GM23338 (cell line): ENCODE measurements around the gene OR2T6. TPM values are rescaled to one million over a fixed set of nuclear protein-coding genes. Genes with fewer than 3 reads are reported as not detected.

ENCODE experiments used
- ATAC-seq: fragments of 200-7000 bp; cut with Tn5 transposase; 3 replicates; pipeline ENCODE4 v1.9.1; 2020
- DNase-seq: peaks from one replicate; pipeline ENCODE4 v3.0.0-alpha.2; 2015; ENCODE audit warnings: low spot score
- H2AFZ ChIP-seq: fragments of 200-600 bp; sonication (generic); 2 replicates; pipeline ENCODE4 v1.8.0; 2016; ENCODE audit warnings: antibody characterized with exemption, mild to moderate bottlenecking, moderate library complexity
- H3F3A ChIP-seq: fragments of 200-600 bp; sonication (generic); replicated peaks from 2 replicates; pipeline ENCODE4 v1.8.0; 2017; ENCODE audit warnings: antibody characterized with exemption, mixed run types, low read depth
- H3K27ac ChIP-seq: fragments of 200-600 bp; sonication (generic); 2 replicates; pipeline ENCODE4 v1.6.1; 2016; ENCODE audit warnings: low read depth
- H3K27me3 ChIP-seq: fragments of 200-600 bp; sonication (generic); 2 replicates; pipeline ENCODE4 v1.8.0; 2016; ENCODE audit warnings: mild to moderate bottlenecking, mixed run types, moderate library complexity; ENCODE audit not compliant: insufficient read depth
- H3K36me3 ChIP-seq: fragments of 200-600 bp; sonication (generic); 2 replicates; pipeline ENCODE4 v1.8.0; 2016; ENCODE audit warnings: mild to moderate bottlenecking; ENCODE audit not compliant: insufficient read depth
- H3K4me1 ChIP-seq: fragments of 200-600 bp; sonication (generic); 2 replicates; pipeline ENCODE4 v1.8.0; 2016; ENCODE audit warnings: mild to moderate bottlenecking, moderate library complexity; ENCODE audit not compliant: insufficient read depth
- H3K4me2 ChIP-seq: fragments of 200-600 bp; sonication (generic); 2 replicates; pipeline ENCODE4 v1.7.1; 2017; ENCODE audit warnings: mixed run types
- H3K4me3 ChIP-seq: fragments of 200-600 bp; sonication (generic); 2 replicates; pipeline ENCODE4 v1.6.1; 2016; ENCODE audit warnings: mixed run types
- H3K79me2 ChIP-seq: fragments of 200-600 bp; sonication (generic); replicated peaks from 2 replicates; pipeline ENCODE4 v1.8.0; 2017; ENCODE audit warnings: mild to moderate bottlenecking; ENCODE audit not compliant: insufficient read depth
- H3K9me2 ChIP-seq: fragments of 200-600 bp; sonication (generic); 2 replicates; pipeline ENCODE4 v1.8.0; 2017; ENCODE audit not compliant: insufficient read depth
- H4K20me1 ChIP-seq: fragments of 200-600 bp; sonication (generic); replicated peaks from 2 replicates; pipeline ENCODE4 v1.8.0; 2017; ENCODE audit warnings: mild to moderate bottlenecking; ENCODE audit not compliant: insufficient read depth
- H3K27ac Mint-ChIP-seq: 2 replicates; pipeline ENCODE4 v1.8.0; 2020; ENCODE audit warnings: inconsistent platforms, mild to moderate bottlenecking, moderate library complexity, mixed read lengths
- H3K27me3 Mint-ChIP-seq: 3 replicates; pipeline ENCODE4 v1.8.0; 2022; ENCODE audit warnings: low read depth, mild to moderate bottlenecking, moderate library complexity, mixed read lengths, inconsistent platforms; ENCODE audit not compliant: insufficient read depth, poor library complexity
- H3K36me3 Mint-ChIP-seq: 3 replicates; pipeline ENCODE4 v1.8.0; 2021; ENCODE audit warnings: low read depth, mild to moderate bottlenecking, inconsistent platforms, moderate library complexity, mixed read lengths
- H3K4me1 Mint-ChIP-seq: 3 replicates; pipeline ENCODE4 v1.8.0; 2020; ENCODE audit warnings: mild to moderate bottlenecking, inconsistent platforms, mixed read lengths
- H3K4me3 Mint-ChIP-seq: 3 replicates; pipeline ENCODE4 v1.8.0; 2021; ENCODE audit warnings: moderate library complexity, mild to moderate bottlenecking, inconsistent platforms, mixed read lengths
- H3K9me3 Mint-ChIP-seq: 3 replicates; pipeline ENCODE4 v1.8.0; 2020; ENCODE audit warnings: moderate library complexity, mild to moderate bottlenecking, inconsistent platforms, mixed read lengths
- CREB1 ChIP-seq: fragments of 250-450 bp; sonication (Bioruptor Pico); IDR thresholded peaks from 2 replicates; pipeline ENCODE4 v1.5.0; 2020; ENCODE audit warnings: low read depth, mild to moderate bottlenecking, moderate library complexity
- EZH2phosphoT487 ChIP-seq: fragments of 200-600 bp; sonication (generic); IDR thresholded peaks from one replicate; pipeline ENCODE4 v1.8.1; 2018; ENCODE audit warnings: antibody characterized with exemption; ENCODE audit not compliant: unreplicated experiment
- JUNB ChIP-seq: IDR thresholded peaks from one replicate; pipeline ENCODE4 v1.6.1; 2016; ENCODE audit warnings: antibody characterized with exemption; ENCODE audit not compliant: unreplicated experiment
- NANOG ChIP-seq: IDR thresholded peaks from 2 replicates; pipeline ENCODE4 v1.6.1; 2016; ENCODE audit warnings: antibody characterized with exemption, borderline replicate concordance
- POLR2AphosphoS5 ChIP-seq: IDR thresholded peaks from 2 replicates; pipeline ENCODE4 v1.6.1; 2016; ENCODE audit warnings: antibody characterized with exemption, low read depth
- STAT1 ChIP-seq: IDR thresholded peaks from one replicate; pipeline ENCODE4 v1.6.1; 2016; ENCODE audit warnings: antibody characterized with exemption; ENCODE audit not compliant: unreplicated experiment
- ZNF114 ChIP-seq: fragments of 250-450 bp; sonication (Bioruptor Pico); IDR thresholded peaks from 2 replicates; pipeline ENCODE4 v1.5.0; 2020; ENCODE audit warnings: mild to moderate bottlenecking, moderate library complexity
- ZNF331 ChIP-seq: fragments of 250-450 bp; sonication (Bioruptor Pico); IDR thresholded peaks from 2 replicates; pipeline ENCODE4 v1.5.0; 2020; ENCODE audit warnings: low read depth, mild to moderate bottlenecking, moderate library complexity
- polyA plus RNA-seq: library from polyadenylated mRNA; unstranded; fragments of >200 nt; fragmentation: Nextera tagmentation; extraction: Ambion mirVana; gene quantifications from 2 replicates; pipeline ENCODE4 v1.2.1, GENCODE V29; 2016
- total RNA-seq: library from RNA; depleted of rRNA; stranded (reverse); fragments of >200 nt; shearing (Covaris generic); gene quantifications from 2 replicates; pipeline ENCODE4 v1.2.3, GENCODE V29; 2014
- TF ChIP-seq, protein P1 (sequence below): fragments of 250-450 bp; sonication (Bioruptor Pico); IDR thresholded peaks from 2 replicates; pipeline ENCODE4 v1.5.0; 2020; ENCODE audit warnings: mild to moderate bottlenecking, moderate library complexity
- TF ChIP-seq, protein P2 (sequence below): IDR thresholded peaks from 2 replicates; pipeline ENCODE4 v1.6.1; 2016; ENCODE audit warnings: antibody characterized with exemption
- TF ChIP-seq, protein P3 (sequence below), 2 experiments: fragments of 200-600 bp in 1 of 2; sonication (generic) in 1 of 2; conservative IDR thresholded peaks; 2 replicates each; pipeline versions ENCODE4 v1.5.1 to v1.6.1; 2016 to 2017; ENCODE audit warnings: antibody characterized with exemption in 2 of 2, low read depth in 2 of 2, mild to moderate bottlenecking in 2 of 2, moderate library complexity in 1 of 2
- TF ChIP-seq, protein P4 (sequence below): IDR thresholded peaks from one replicate; pipeline ENCODE4 v1.6.1; 2018; ENCODE audit warnings: antibody characterized with exemption; ENCODE audit not compliant: unreplicated experiment

Gene OR2T6
- total and polyA plus RNA-seq, 2 experiments from 2014 or later, result not detected

DNA sequence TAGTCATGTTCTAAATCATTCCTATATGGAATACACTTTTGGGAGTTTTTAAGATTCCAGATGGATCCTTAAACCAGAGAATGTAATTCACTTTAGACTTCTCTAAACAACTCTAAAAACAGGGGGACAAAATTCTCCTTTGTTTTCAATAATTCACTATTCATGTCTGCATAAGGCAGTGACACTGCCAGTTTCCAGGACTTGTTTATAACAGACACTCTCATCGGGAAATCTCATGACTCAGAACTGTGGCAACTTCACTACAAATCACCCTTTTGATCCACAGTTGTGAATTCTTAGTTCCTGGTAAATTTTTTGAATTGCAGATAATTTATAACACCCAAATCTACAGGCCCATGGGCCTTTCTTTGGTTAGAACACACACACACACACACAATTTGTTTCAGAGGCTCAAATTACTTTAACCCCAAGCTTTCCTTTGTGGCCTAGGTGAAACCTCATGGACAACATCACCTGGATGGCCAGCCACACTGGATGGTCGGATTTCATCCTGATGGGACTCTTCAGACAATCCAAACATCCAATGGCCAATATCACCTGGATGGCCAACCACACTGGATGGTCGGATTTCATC, 14.3 kb upstream of the OR2T6 start, which contains the start of gene OR2T4:
Gene OR2T4 (plus strand): TSS at position 545 of the 595 bp plus-strand sequence. CDS start 0 bp downstream, at position 545.
- H3K27me3 ChIP-seq, result no peaks in the 10 kb centered on the region
- DNase-seq (no peak), ATAC-seq (no peak)
- Mint-ChIP-seq H3K27ac (no peak within 1 kb of the TSS), H3K4me1 (no peaks in the 10 kb centered on the region), H3K4me3 (no peak within 1 kb of the TSS), H3K9me3 (peaks cover 93% of the 10 kb centered on the region), H3K27me3 (no peaks in the 10 kb centered on the region), H3K36me3 (peaks cover 20% of the 10 kb centered on the region)
- TF ChIP-seq, protein P1, sequence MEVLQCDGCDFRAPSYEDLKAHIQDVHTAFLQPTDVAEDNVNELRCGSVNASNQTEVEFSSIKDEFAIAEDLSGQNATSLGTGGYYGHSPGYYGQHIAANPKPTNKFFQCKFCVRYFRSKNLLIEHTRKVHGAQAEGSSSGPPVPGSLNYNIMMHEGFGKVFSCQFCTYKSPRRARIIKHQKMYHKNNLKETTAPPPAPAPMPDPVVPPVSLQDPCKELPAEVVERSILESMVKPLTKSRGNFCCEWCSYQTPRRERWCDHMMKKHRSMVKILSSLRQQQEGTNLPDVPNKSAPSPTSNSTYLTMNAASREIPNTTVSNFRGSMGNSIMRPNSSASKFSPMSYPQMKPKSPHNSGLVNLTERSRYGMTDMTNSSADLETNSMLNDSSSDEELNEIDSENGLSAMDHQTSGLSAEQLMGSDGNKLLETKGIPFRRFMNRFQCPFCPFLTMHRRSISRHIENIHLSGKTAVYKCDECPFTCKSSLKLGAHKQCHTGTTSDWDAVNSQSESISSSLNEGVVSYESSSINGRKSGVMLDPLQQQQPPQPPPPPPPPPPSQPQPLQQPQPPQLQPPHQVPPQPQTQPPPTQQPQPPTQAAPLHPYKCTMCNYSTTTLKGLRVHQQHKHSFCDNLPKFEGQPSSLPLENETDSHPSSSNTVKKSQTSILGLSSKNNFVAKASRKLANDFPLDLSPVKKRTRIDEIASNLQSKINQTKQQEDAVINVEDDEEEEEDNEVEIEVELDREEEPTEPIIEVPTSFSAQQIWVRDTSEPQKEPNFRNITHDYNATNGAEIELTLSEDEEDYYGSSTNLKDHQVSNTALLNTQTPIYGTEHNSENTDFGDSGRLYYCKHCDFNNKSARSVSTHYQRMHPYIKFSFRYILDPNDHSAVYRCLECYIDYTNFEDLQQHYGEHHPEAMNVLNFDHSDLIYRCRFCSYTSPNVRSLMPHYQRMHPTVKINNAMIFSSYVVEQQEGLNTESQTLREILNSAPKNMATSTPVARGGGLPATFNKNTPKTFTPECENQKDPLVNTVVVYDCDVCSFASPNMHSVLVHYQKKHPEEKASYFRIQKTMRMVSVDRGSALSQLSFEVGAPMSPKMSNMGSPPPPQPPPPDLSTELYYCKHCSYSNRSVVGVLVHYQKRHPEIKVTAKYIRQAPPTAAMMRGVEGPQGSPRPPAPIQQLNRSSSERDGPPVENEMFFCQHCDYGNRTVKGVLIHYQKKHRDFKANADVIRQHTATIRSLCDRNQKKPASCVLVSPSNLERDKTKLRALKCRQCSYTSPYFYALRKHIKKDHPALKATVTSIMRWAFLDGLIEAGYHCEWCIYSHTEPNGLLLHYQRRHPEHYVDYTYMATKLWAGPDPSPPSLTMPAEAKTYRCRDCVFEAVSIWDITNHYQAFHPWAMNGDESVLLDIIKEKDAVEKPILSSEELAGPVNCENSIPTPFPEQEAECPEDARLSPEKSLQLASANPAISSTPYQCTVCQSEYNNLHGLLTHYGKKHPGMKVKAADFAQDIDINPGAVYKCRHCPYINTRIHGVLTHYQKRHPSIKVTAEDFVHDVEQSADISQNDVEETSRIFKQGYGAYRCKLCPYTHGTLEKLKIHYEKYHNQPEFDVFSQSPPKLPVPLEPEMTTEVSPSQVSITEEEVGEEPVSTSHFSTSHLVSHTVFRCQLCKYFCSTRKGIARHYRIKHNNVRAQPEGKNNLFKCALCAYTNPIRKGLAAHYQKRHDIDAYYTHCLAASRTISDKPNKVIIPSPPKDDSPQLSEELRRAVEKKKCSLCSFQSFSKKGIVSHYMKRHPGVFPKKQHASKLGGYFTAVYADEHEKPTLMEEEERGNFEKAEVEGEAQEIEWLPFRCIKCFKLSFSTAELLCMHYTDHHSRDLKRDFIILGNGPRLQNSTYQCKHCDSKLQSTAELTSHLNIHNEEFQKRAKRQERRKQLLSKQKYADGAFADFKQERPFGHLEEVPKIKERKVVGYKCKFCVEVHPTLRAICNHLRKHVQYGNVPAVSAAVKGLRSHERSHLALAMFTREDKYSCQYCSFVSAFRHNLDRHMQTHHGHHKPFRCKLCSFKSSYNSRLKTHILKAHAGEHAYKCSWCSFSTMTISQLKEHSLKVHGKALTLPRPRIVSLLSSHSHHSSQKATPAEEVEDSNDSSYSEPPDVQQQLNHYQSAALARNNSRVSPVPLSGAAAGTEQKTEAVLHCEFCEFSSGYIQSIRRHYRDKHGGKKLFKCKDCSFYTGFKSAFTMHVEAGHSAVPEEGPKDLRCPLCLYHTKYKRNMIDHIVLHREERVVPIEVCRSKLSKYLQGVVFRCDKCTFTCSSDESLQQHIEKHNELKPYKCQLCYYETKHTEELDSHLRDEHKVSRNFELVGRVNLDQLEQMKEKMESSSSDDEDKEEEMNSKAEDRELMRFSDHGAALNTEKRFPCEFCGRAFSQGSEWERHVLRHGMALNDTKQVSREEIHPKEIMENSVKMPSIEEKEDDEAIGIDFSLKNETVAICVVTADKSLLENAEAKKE, result no peak
- TF ChIP-seq POLR2AphosphoS5 (no peak), ZNF114 (no peak), ZNF331 (no peak), STAT1 (no peak), EZH2phosphoT487 (no peak), NANOG (no peak), JUNB (no peak), CREB1 (CRISPR knock-in tag) (no peak)
- TF ChIP-seq, protein P2, sequence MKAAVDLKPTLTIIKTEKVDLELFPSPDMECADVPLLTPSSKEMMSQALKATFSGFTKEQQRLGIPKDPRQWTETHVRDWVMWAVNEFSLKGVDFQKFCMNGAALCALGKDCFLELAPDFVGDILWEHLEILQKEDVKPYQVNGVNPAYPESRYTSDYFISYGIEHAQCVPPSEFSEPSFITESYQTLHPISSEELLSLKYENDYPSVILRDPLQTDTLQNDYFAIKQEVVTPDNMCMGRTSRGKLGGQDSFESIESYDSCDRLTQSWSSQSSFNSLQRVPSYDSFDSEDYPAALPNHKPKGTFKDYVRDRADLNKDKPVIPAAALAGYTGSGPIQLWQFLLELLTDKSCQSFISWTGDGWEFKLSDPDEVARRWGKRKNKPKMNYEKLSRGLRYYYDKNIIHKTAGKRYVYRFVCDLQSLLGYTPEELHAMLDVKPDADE, result no peak
- TF ChIP-seq, protein P3, sequence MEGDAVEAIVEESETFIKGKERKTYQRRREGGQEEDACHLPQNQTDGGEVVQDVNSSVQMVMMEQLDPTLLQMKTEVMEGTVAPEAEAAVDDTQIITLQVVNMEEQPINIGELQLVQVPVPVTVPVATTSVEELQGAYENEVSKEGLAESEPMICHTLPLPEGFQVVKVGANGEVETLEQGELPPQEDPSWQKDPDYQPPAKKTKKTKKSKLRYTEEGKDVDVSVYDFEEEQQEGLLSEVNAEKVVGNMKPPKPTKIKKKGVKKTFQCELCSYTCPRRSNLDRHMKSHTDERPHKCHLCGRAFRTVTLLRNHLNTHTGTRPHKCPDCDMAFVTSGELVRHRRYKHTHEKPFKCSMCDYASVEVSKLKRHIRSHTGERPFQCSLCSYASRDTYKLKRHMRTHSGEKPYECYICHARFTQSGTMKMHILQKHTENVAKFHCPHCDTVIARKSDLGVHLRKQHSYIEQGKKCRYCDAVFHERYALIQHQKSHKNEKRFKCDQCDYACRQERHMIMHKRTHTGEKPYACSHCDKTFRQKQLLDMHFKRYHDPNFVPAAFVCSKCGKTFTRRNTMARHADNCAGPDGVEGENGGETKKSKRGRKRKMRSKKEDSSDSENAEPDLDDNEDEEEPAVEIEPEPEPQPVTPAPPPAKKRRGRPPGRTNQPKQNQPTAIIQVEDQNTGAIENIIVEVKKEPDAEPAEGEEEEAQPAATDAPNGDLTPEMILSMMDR (conservative IDR thresholded peaks at IDR 0.05; ENCODE audit: low read depth in 2 of 2), result no peak
- TF ChIP-seq, protein P4, sequence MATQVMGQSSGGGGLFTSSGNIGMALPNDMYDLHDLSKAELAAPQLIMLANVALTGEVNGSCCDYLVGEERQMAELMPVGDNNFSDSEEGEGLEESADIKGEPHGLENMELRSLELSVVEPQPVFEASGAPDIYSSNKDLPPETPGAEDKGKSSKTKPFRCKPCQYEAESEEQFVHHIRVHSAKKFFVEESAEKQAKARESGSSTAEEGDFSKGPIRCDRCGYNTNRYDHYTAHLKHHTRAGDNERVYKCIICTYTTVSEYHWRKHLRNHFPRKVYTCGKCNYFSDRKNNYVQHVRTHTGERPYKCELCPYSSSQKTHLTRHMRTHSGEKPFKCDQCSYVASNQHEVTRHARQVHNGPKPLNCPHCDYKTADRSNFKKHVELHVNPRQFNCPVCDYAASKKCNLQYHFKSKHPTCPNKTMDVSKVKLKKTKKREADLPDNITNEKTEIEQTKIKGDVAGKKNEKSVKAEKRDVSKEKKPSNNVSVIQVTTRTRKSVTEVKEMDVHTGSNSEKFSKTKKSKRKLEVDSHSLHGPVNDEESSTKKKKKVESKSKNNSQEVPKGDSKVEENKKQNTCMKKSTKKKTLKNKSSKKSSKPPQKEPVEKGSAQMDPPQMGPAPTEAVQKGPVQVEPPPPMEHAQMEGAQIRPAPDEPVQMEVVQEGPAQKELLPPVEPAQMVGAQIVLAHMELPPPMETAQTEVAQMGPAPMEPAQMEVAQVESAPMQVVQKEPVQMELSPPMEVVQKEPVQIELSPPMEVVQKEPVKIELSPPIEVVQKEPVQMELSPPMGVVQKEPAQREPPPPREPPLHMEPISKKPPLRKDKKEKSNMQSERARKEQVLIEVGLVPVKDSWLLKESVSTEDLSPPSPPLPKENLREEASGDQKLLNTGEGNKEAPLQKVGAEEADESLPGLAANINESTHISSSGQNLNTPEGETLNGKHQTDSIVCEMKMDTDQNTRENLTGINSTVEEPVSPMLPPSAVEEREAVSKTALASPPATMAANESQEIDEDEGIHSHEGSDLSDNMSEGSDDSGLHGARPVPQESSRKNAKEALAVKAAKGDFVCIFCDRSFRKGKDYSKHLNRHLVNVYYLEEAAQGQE, result no peak
- no peak within 1 kb of the TSS for H3K4me2 ChIP-seq
- no peak within 1 kb of the TSS for H2AFZ ChIP-seq
- H3K36me3 ChIP-seq, result no peaks in the 10 kb centered on the region
- no peaks in the 10 kb centered on the region for H3K4me1 ChIP-seq
- no peaks in the 10 kb centered on the region for H3K79me2 ChIP-seq
- H3F3A ChIP-seq, result no peaks in the 10 kb centered on the region
- no peaks in the 10 kb centered on the region for H3K9me2 ChIP-seq
- no peak within 1 kb of the TSS for H3K27ac ChIP-seq
- H3K4me3 ChIP-seq, result no peak within 1 kb of the TSS
- H4K20me1 ChIP-seq, result no peaks in the 10 kb centered on the region
